IPS-18a (cell line): ENCODE results near the gene CIZ1.
"Not testable (repeated sequence)": the region's sequence is repeated elsewhere in the genome, so short reads cannot be mapped to it uniquely, and the experiment has no call there.

Source experiments
- H3K27ac ChIP-seq: one replicate; pipeline ENCODE4 v1.5.1; 2013; ENCODE audit warnings: low read length
- H3K27me3 ChIP-seq: one replicate; pipeline ENCODE4 v1.6.1; 2013; ENCODE audit warnings: mild to moderate bottlenecking, low read length; ENCODE audit not compliant: control insufficient read depth, insufficient read depth
- H3K36me3 ChIP-seq: one replicate; pipeline ENCODE4 v1.6.1; 2013; ENCODE audit warnings: low read depth, low read length; ENCODE audit not compliant: control insufficient read depth
- H3K4me1 ChIP-seq: one replicate; pipeline ENCODE4 v1.6.1; 2013; ENCODE audit warnings: low read depth, low read length; ENCODE audit not compliant: control insufficient read depth
- H3K4me3 ChIP-seq: one replicate; pipeline ENCODE4 v1.5.1; 2013; ENCODE audit warnings: low read length
- H3K9ac ChIP-seq: one replicate; pipeline ENCODE4 v1.6.1; 2013; ENCODE audit warnings: mild to moderate bottlenecking, low read length, moderate library complexity
- H3K9me3 ChIP-seq: one replicate; pipeline ENCODE4 v1.6.1; 2013; ENCODE audit warnings: low read depth, low read length; ENCODE audit not compliant: control insufficient read depth

The CIZ1 gene

DNA sequence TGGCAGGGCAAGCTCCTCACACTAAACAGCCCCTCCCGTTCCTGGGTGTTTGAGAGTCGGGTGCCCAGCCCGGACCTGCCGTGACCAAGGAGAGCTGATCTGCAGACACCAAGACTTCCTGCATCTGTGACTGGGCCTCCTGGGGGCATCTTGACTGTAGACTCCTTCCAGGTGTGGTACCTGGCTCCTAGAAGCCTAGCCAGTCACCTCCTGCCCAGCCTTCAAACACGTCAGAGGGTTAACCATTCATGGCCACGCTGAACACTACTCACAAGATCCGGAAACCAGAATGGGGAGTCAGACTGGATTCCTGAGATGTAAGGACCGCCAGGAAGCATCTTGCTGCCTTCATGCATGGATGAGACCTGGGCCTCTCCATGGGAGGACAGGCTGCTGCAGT, 45.8 kb downstream of the CIZ1 start:
- no peaks in the 10 kb centered on the region for H3K9me3 ChIP-seq

DNA sequence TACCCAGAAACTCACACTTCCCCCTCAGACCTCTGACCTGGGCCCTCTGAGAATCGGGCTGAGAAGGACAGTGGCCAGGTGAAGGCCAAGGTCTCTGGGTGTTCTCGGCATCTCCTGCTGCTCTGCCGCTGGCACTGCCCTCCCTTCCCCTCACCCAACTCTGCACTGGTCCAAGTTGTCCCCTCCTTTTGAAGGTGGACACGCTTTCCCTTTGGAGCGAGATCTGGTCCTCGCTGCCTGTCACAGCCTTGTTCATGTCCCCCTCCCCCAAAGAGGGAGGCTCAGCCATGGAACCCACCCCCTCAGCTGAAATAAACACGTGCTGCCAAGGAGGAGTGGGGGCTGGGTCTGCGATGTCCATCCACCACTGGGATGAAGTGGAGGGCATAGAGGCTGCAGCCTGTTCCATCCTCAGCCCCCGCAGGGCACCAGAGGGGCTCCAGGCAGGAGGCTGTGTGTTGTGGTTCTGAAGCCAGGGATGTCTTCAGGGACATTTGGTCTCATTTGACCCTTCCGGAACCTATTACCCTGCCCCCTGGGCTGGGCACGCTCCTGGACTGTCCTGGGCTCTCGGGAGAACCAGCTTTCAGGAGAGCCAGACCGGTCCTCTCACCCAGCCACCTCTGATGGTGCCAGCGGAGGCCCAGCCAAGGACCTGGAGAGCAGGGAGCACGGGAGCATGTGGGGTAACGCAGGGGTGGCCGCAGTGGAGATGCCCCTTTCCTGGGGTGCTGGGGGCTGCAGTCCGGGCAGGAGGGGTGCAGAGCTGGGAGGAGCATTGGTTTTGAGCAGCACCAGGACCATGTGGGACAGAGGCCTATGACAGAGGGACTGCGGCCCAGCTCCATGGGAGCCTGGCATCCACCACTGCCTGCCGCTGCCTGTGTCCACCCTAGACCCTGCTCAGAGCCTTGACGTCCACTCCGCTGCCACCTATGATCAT, 46.9 kb downstream of the CIZ1 start:
- Histone ChIP-seq H3K4me3 (no peak overlapping the region), H3K4me1 (no peaks in the 10 kb centered on the region), H3K27me3 (no peaks in the 10 kb centered on the region), H3K9me3 (no peaks in the 10 kb centered on the region), H3K27ac (no peak overlapping the region), H3K36me3 (no peaks in the 10 kb centered on the region), H3K9ac (no peak overlapping the region)

More for the DNA sequence above, 45.8 kb downstream of the CIZ1 start:
- Histone ChIP-seq H3K4me1 (no peaks in the 10 kb centered on the region), H3K36me3 (no peaks in the 10 kb centered on the region), H3K27me3 (no peaks in the 10 kb centered on the region), H3K4me3 (no peak overlapping the region), H3K27ac (no peak overlapping the region), H3K9ac (no peak overlapping the region)

DNA sequence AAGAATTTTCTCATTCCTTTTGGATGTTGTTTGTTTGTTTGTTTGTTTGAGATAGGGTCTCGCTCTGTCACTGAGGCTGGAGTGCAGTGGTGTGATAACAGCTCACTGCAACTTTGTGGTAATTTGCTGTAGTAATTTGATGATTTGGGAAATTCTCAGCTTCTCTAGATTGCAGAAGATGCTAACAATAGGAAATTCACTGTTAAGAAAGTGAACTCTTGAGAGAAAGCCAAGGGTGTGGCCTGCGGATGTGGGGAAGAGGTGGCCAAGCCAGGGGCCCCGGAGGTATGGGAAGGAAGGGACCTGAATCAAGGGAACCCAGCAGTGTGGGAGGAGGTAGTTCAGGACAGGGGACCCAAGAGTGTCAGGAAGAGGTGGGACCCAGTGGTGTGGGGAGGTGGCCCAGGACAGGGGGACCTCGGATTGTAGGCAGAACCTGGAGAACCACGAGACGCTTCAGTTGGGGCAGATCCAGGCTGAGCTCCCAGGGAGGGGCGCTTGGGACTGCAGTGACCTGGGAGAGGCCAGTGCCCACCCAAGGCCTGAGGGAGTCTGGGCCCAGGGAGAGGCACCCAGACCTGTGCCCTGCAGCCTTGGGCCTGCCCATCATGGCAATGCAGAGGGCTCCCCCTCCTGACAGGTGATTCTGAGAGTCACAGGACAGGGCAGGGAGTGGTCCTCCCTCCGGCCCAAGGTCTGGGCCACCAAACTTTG, 47.7 kb downstream of the CIZ1 start:
- Histone ChIP-seq H3K36me3 (no peaks in the 10 kb centered on the region), H3K27me3 (no peaks in the 10 kb centered on the region), H3K4me3 (no peak overlapping the region), H3K9ac (no peak overlapping the region), H3K27ac (no peak overlapping the region), H3K9me3 (no peaks in the 10 kb centered on the region), H3K4me1 (no peaks in the 10 kb centered on the region)

DNA sequence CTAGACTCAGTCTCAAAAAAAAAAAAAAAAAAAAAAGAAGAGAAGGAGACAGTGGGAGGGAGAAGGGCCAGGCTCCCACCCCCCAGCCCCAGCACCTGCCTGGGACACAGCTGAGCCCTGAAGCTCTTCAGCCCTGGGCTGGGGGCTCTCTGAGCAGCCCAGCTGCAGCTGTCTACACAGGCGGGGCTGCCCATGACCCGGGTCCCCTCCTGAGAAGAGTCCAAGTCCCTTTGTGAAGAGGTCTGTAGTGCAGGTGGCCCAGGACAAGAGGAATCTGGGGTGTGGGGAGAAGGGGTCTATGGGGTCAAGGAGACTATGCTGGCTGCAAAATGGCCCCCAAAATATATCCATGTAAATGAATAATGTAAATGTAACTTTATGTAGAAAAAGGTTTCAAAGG, 48.8 kb downstream of the CIZ1 start:
- Histone ChIP-seq H3K4me1 (no peaks in the 10 kb centered on the region), H3K36me3 (no peaks in the 10 kb centered on the region), H3K4me3 (no peak overlapping the region), H3K27me3 (no peaks in the 10 kb centered on the region), H3K9ac (no peak overlapping the region), H3K9me3 (no peaks in the 10 kb centered on the region), H3K27ac (no peak overlapping the region)

DNA sequence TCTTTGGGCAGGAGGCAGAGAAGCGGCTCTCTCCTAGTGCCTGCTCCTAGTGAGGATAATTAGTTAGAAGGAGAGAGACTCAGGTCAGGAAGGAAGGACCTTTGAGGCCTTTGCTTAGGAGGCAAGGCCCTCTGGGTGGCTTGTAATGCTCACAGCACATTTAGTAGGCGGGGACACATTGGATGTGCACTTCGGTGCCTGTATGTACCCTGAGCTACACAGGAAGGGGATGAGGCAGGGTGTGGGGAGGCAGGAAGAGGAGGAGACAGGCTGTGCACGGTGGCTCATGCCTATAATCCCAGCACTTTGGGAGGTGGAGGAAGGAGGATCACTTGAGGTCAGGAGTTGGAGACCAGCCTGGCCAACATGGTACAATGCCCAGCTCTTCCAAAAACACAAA, 49.3 kb downstream of the CIZ1 start:
- Histone ChIP-seq H3K9me3 (no peaks in the 10 kb centered on the region), H3K27ac (no peak overlapping the region), H3K9ac (no peak overlapping the region), H3K27me3 (no peaks in the 10 kb centered on the region), H3K4me3 (no peak overlapping the region), H3K36me3 (no peaks in the 10 kb centered on the region), H3K4me1 (no peaks in the 10 kb centered on the region)

DNA sequence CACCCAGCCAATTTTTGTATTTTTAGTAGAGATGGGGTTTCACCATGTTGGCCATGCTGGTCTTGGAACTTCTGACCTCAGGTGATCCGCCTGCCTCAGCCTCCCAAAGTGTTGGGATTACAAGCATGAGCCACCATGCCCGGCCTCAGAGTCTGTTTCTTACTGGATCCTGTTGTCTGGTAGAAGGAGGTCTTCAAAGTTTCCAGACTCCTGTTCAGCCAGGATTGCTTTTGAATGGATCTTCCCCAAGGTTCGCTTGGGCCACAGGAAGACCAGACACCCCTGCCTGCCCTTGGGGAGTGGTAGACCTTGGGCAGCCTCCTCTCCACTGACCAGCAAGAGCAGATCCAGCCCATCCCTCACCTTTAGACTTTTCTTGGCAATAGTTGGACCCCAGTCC, 49.8 kb downstream of the CIZ1 start:
- Histone ChIP-seq H3K27me3 (no peaks in the 10 kb centered on the region), H3K9ac (no peak overlapping the region), H3K36me3 (no peaks in the 10 kb centered on the region), H3K4me1 (no peaks in the 10 kb centered on the region), H3K4me3 (no peak overlapping the region), H3K9me3 (no peaks in the 10 kb centered on the region), H3K27ac (no peak overlapping the region)

DNA sequence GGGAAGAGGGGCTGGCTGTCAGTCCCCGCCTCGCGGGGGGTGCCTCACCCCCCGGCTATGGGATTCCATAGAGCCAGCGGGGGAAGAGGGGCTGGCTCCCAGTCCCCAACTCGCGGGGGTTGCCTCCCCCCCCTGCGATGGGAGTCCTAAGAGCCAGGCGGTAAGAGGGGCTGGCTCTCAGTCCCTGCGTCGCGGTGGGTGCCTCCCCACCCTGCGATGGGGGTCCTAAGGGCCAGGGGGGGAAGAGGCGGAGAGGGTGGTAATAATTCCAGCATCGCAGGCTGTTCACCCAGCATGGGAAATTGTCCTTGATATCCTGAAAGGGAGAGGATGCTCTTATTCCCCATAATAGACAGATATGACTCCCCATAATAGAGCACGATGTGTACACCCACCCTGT, 51.8 kb downstream of the CIZ1 start:
- Histone ChIP-seq H3K4me3 (no peak overlapping the region), H3K27me3 (no peaks in the 10 kb centered on the region), H3K9me3 (no peaks in the 10 kb centered on the region), H3K36me3 (no peaks in the 10 kb centered on the region), H3K9ac (no peak overlapping the region), H3K27ac (no peak overlapping the region), H3K4me1 (no peaks in the 10 kb centered on the region)

DNA sequence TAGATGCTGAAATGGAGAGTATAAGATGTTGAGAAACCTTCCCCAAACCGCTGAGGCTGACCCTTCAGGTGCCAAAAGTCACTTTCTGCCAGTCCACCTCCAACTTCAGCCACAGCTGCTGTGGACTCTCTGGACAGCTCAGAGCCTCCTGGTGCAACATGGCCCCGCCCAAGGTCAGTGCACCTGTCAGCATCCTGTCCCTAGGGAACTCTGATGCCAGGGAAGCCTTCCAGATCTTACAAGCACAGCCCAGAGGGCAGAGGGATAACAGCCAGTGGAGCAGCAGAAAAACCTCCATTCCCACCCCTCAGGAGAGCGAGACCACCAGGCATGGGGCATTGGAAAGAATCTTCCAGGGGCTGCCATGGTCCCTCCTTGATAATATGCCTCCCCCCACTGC, 53.4 kb downstream of the CIZ1 start:
- Histone ChIP-seq H3K36me3 (no peaks in the 10 kb centered on the region), H3K4me1 (no peaks in the 10 kb centered on the region), H3K27me3 (no peaks in the 10 kb centered on the region), H3K27ac (no peak overlapping the region), H3K4me3 (no peak overlapping the region), H3K9ac (no peak overlapping the region), H3K9me3 (no peaks in the 10 kb centered on the region)

DNA sequence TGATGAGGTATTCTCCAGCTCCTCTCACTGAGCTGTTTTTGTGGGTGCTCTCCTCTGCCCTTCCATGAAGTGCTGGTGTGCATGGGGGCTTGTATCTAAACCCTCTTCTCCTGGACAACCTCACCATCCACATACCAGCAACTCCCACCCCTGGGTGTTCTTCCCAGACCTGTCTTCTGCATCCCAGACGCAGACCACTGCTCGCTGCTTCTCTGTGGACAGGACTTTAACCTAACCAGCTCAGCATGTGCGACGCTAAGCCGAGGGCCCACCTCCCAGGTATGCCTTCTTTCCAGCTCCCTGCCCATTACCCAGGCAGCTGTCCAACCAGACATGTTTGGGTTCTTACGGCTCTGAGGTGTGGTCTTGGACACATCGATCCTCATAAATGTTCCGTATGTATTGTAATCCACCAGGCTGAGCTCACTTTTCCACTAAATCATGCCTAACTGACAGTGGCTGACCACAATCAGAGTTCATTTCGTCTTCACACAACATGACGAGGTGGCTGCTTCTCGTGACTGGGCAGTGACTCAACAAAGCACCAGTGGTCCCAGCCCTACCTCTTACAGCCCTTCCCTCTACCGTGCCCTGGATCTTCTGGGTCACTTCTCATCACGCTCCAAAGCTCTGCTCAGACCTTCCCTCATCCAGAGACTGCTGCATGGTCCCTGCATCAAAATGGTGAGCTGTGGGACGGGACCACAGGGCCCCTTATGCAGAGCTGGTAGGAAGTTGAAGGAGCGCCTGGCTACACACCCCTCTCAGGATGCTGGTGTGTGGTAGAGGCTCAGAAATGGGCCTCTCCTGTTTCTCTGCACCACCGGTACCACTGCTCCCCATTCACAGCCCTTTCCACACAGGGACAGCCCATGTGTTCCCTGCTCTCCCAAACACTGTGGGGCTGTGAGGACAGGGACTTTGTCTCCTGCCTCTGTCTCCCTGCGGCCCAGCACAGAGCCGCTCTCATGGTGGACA, 54.3 kb downstream of the CIZ1 start:
- Histone ChIP-seq H3K27ac (no peak overlapping the region), H3K9me3 (no peaks in the 10 kb centered on the region), H3K4me3 (no peak overlapping the region), H3K9ac (no peak overlapping the region), H3K36me3 (no peaks in the 10 kb centered on the region), H3K4me1 (no peaks in the 10 kb centered on the region), H3K27me3 (no peaks in the 10 kb centered on the region)

DNA sequence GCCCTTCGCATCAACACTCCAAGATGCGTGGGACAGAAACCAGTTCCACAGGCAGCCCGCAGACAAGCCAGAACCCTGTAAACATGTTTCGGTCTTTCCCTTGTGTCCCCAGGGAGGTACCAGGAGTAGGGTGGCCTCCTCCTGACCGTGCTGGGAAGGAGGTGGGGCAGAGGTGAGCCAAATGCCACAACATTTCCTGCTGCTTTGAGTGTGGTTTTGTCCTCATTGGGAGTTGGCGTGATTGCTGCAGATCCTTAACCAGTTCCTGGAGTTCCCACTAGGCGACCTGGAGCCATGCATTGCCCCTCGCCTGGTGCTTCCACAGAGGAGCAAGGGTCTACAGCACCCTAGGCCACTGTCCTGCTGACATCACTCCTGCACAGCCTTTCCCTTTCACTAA, 55.8 kb downstream of the CIZ1 start:
- H3K27me3 ChIP-seq, H3K4me1 ChIP-seq, H3K4me3 ChIP-seq, H3K36me3 ChIP-seq, H3K9me3 ChIP-seq, H3K27ac ChIP-seq, H3K9ac ChIP-seq: not testable (repeated sequence)

DNA sequence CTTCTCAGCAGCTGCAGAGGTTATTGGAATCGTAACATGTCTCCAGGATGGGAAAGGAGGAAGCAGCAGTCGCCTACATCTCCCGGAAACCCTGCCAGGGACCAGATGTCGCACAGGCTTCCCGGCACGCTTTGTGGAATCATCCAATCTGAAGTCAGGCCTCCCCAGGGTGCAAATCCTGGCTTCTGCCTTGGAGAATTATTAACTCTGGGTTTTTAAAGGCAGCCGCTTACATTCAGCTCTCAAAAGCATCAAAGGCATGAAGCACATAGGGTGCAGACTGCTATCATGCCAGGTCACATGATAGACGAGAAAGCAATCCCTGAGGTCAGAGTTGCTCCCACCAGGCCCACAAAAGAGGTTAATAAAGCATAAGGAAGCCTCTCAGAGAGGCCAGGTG, 59.2 kb downstream of the CIZ1 start:
- H3K4me3 ChIP-seq, H3K27me3 ChIP-seq, H3K9ac ChIP-seq, H3K4me1 ChIP-seq, H3K36me3 ChIP-seq, H3K27ac ChIP-seq, H3K9me3 ChIP-seq: not testable (repeated sequence)
